PC-3 (cell line): ENCODE results near the gene KRTAP9-2. TPM values are rescaled to one million over a fixed set of nuclear protein-coding genes. Genes with fewer than 3 reads are reported as not detected.
"Not testable (repeated sequence)": the region's sequence is repeated elsewhere in the genome, so short reads cannot be mapped to it uniquely, and the experiment has no call there.

Source experiments
- ATAC-seq: fragments of 200-7000 bp; cut with Tn5 transposase; 2 replicates; pipeline ENCODE4 v1.9.1; 2020; ENCODE audit warnings: mild to moderate bottlenecking, moderate library complexity
- BruUV-seq: library from RNA; stranded (reverse); fragments of 400-500 nt; replicated peaks from 2 replicates; lab custom pipeline; 2021; lab: Mats Ljungman, UMichigan
- CTCF ChIA-PET: fragments of 300-600 bp; sonication (Branson Sonifier 250); formaldehyde crosslinking; loops from one replicate; lab custom pipeline; 2022; ENCODE audit warnings: antibody characterized with exemption; lab: Charles Lee
- POLR2A ChIA-PET: fragments of 300-600 bp; sonication (Branson Sonifier 250); formaldehyde crosslinking; loops from one replicate; lab custom pipeline; 2022; ENCODE audit warnings: antibody characterized with exemption; ENCODE audit not compliant: unreplicated experiment; lab: Charles Lee
- DNase-seq: peaks from one replicate; pipeline ENCODE4 v3.0.0-alpha.2; 2015
- H2AFZ ChIP-seq: fragments of 300-600 bp; sonication (generic); 2 replicates; pipeline ENCODE4 v1.6.0; 2016; ENCODE audit warnings: antibody characterized with exemption, low read length
- H3F3A ChIP-seq: fragments of 300-600 bp; sonication (generic); one replicate; pipeline ENCODE4 v1.6.0; 2017; ENCODE audit warnings: antibody characterized with exemption, low read length, control low read depth, mild to moderate bottlenecking; ENCODE audit not compliant: unreplicated experiment
- H3K27ac ChIP-seq: fragments of 300-600 bp; sonication (generic); 2 replicates; pipeline ENCODE4 v1.5.1; 2016; ENCODE audit warnings: mild to moderate bottlenecking, low read length
- H3K27me3 ChIP-seq: fragments of 300-600 bp; sonication (generic); 2 replicates; pipeline ENCODE4 v1.6.1; 2016; ENCODE audit warnings: low read length, mixed read lengths
- H3K36me3 ChIP-seq: fragments of 300-600 bp; sonication (generic); 2 replicates; pipeline ENCODE4 v1.6.1; 2016; ENCODE audit warnings: low read depth, mixed run types, low read length, mixed read lengths
- H3K4me1 ChIP-seq: fragments of 300-600 bp; sonication (generic); 2 replicates; pipeline ENCODE4 v1.5.1; 2016; ENCODE audit warnings: low read length; ENCODE audit not compliant: insufficient read depth
- H3K4me2 ChIP-seq: fragments of 300-600 bp; sonication (generic); 2 replicates; pipeline ENCODE4 v1.6.0; 2016; ENCODE audit warnings: low read length
- H3K4me3 ChIP-seq: fragments of 300-600 bp; sonication (generic); 2 replicates; pipeline ENCODE4 v1.5.1; 2016; ENCODE audit warnings: mild to moderate bottlenecking, low read length, mixed read lengths
- H3K79me2 ChIP-seq: fragments of 300-600 bp; sonication (generic); 2 replicates; pipeline ENCODE4 v1.6.1; 2017; ENCODE audit warnings: low read length, mixed read lengths
- H3K9ac ChIP-seq: fragments of 300-600 bp; sonication (generic); 2 replicates; pipeline ENCODE4 v1.6.0; 2016; ENCODE audit warnings: mild to moderate bottlenecking, low read length
- H3K9me2 ChIP-seq: fragments of 300-600 bp; sonication (generic); replicated peaks from 2 replicates; pipeline ENCODE4 v1.6.1; 2016; ENCODE audit warnings: mixed run types, low read length, mixed read lengths
- H3K9me3 ChIP-seq: fragments of 300-600 bp; sonication (generic); 2 replicates; pipeline ENCODE4 v1.6.1; 2016; ENCODE audit warnings: low read length, mixed read lengths
- H4K20me1 ChIP-seq: fragments of 300-600 bp; sonication (generic); 2 replicates; pipeline ENCODE4 v1.6.1; 2016; ENCODE audit warnings: low read length, mixed read lengths
- CTCF ChIP-seq: fragments of 300-600 bp; sonication (generic); conservative IDR thresholded peaks from 2 replicates; pipeline ENCODE4 v1.5.1; 2017; ENCODE audit warnings: antibody characterized with exemption, low read depth, mild to moderate bottlenecking, low read length
- EZH2 ChIP-seq: fragments of 300-600 bp; sonication (generic); IDR thresholded peaks from one replicate; pipeline ENCODE4 v1.6.1; 2017; ENCODE audit warnings: antibody characterized with exemption, mild to moderate bottlenecking, low read length; ENCODE audit not compliant: unreplicated experiment
- EZH2phosphoT487 ChIP-seq: fragments of 300-600 bp; sonication (generic); IDR thresholded peaks from 2 replicates; pipeline ENCODE4 v1.6.1; 2018; ENCODE audit warnings: mild to moderate bottlenecking, antibody characterized with exemption, low read length, borderline replicate concordance
- intact Hi-C: fragments of 100-400 bp; cut with micrococcal nuclease; formaldehyde crosslinking; loops from 2 replicates; pipeline ENCODE4 v1.9.0; 2023
- total RNA-seq: library from RNA; depleted of rRNA; stranded (reverse); fragments of >200 nt; gene quantifications from 2 replicates; pipeline ENCODE4 v1.2.3, GENCODE V29; 2014

The KRTAP9-2 gene
- total RNA-seq, 1 experiment from 2014 or later: not detected

- no peak for ATAC-seq
- no peak for TF ChIP-seq EZH2phosphoT487
- no peak for TF ChIP-seq CTCF
- TF ChIP-seq EZH2: no peak
- BruUV-seq: no TSS peak
- no peak overlapping the region for H2AFZ ChIP-seq
- H3K4me3 ChIP-seq: no peak overlapping the region
- no peaks in the 10 kb centered on the region for H3K79me2 ChIP-seq
- H3K27me3 ChIP-seq: no peaks in the 10 kb centered on the region
- H3K9me3 ChIP-seq: no peaks in the 10 kb centered on the region
- H3K27ac ChIP-seq: no peak overlapping the region
- CTCF ChIA-PET: no interaction called here
- intact Hi-C loops: no loop called here
- POLR2A ChIA-PET: no interaction called here
- DNase-seq: no peak
- H4K20me1 ChIP-seq: no peaks in the 10 kb centered on the region
- H3K4me2 ChIP-seq: no peak overlapping the region
- H3K4me1 ChIP-seq: peaks cover 7% of the 10 kb centered on the region; the same call in 1 of the 2 replicates
- H3K9me2 ChIP-seq: no peaks in the 10 kb centered on the region
- H3F3A ChIP-seq: no peaks in the 10 kb centered on the region
- no peaks in the 10 kb centered on the region for H3K36me3 ChIP-seq
- H3K9ac ChIP-seq: no peak overlapping the region
Observed at GRCh38 chr17:41226051-41226450, 397 bp upstream of the KRTAP9-2 start.

DNA sequence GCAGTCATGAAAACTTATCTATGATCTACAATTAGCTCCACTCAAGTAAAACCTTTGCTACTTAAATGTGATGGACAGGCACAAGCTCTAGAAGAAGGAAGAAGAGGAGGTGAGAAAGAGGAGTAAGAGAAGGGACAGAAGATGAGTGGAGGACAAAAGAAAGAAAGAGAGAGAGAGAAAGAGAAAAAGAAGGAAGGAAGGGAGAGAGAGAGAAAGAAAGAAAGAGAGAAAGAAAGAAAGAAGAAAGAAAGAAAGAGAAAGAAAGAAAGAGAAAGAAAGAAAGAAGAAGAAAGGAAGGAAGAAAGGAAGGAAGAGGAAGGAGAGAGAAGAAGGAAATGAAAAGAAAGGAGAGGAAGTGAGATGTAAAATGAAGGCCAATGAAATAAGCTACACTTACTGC lies 3.6 kb downstream of the KRTAP9-2 start:
- Histone ChIP-seq H2AFZ (no peak overlapping the region), H3K79me2 (no peaks in the 10 kb centered on the region), H4K20me1 (no peaks in the 10 kb centered on the region), H3K36me3 (no peaks in the 10 kb centered on the region), H3K4me2 (no peak overlapping the region), H3K9me3 (no peaks in the 10 kb centered on the region), H3K9me2 (no peaks in the 10 kb centered on the region), H3K27ac (no peak overlapping the region), H3K4me1 (no peaks in the 10 kb centered on the region), H3K27me3 (no peaks in the 10 kb centered on the region), H3K9ac (no peak overlapping the region), H3F3A (no peaks in the 10 kb centered on the region), H3K4me3 (no peak overlapping the region)
- intact Hi-C loops: no loop called here
- CTCF ChIA-PET: no interaction called here
- BruUV-seq: no TSS peak
- ATAC-seq (no peak), DNase-seq (no peak)
- TF ChIP-seq EZH2 (no peak), CTCF (no peak), EZH2phosphoT487 (no peak)
- POLR2A ChIA-PET: no interaction called here

GRCh38 chr17:41231731-41232130 lies 5.3 kb downstream of the KRTAP9-2 start:
- POLR2A ChIA-PET: no interaction called here
- no peak for ATAC-seq
- Histone ChIP-seq H4K20me1 (no peaks in the 10 kb centered on the region), H3K27me3 (no peaks in the 10 kb centered on the region), H3K4me3 (no peak overlapping the region), H2AFZ (no peak overlapping the region), H3K4me1 (no peaks in the 10 kb centered on the region), H3K9ac (no peak overlapping the region), H3F3A (no peaks in the 10 kb centered on the region), H3K4me2 (no peak overlapping the region), H3K36me3 (no peaks in the 10 kb centered on the region), H3K9me2 (no peaks in the 10 kb centered on the region), H3K79me2 (no peaks in the 10 kb centered on the region), H3K27ac (no peak overlapping the region), H3K9me3 (no peaks in the 10 kb centered on the region)
- intact Hi-C loops: no loop called here
- BruUV-seq: no TSS peak
- CTCF ChIA-PET: no interaction called here
- DNase-seq: no peak
- no peak for TF ChIP-seq EZH2phosphoT487
- TF ChIP-seq EZH2: no peak
- TF ChIP-seq CTCF: no peak

- BruUV-seq, intact Hi-C loops: not testable (repeated sequence)
Observed at GRCh38 chr17:41232399-41233105, 6.1 kb downstream of the KRTAP9-2 start, which contains the start of gene KRTAP9-3. TSS of gene KRTAP9-3 (plus strand) at chr17:41232449. CDS start at chr17:41232502, 53 bp downstream.

More at GRCh38 chr17:41232399-41233105, 6.1 kb downstream of the KRTAP9-2 start, which contains the start of gene KRTAP9-3:
- H3K4me2 ChIP-seq, H3K36me3 ChIP-seq, H3K9ac ChIP-seq, H3K4me3 ChIP-seq, POLR2A ChIA-PET, H3K9me2 ChIP-seq, H3K9me3 ChIP-seq, H3F3A ChIP-seq, H3K4me1 ChIP-seq, H4K20me1 ChIP-seq, H3K27ac ChIP-seq, H3K79me2 ChIP-seq, ATAC-seq, H2AFZ ChIP-seq, CTCF ChIA-PET, DNase-seq, H3K27me3 ChIP-seq: not testable (repeated sequence)
